Measurements from ENCODE around the gene GPC5.
"Not testable (repeated sequence)": the region's sequence is repeated elsewhere in the genome, so short reads cannot be mapped to it uniquely, and the experiment has no call there.

GPC5 gene

GRCh38 chr13:91649456-91649855 lies 251.0 kb downstream of the GPC5 start:
- DNase-seq (ENCODE audit: low read depth) = no peak

- no peak for DNase-seq (ENCODE audit: low read depth)
These were observed 254.2 kb downstream of the GPC5 start for GRCh38 chr13:91652404-91653301.

- DNase-seq (ENCODE audit: low read depth) = no peak
These were observed 257.3 kb downstream of the GPC5 start for GRCh38 chr13:91655731-91656130.

- no peak for DNase-seq (ENCODE audit: low read depth)
These were observed 258.9 kb downstream of the GPC5 start for GRCh38 chr13:91657283-91657682.

- DNase-seq (ENCODE audit: low read depth) = no peak
These were observed 261.0 kb downstream of the GPC5 start for GRCh38 chr13:91659256-91660075.

GRCh38 chr13:91660076-91660415 lies 261.6 kb downstream of the GPC5 start:
- no peak for DNase-seq (ENCODE audit: low read depth)

- no peak for DNase-seq (ENCODE audit: low read depth)
These were observed 263.5 kb downstream of the GPC5 start for GRCh38 chr13:91661692-91662490.

- DNase-seq (ENCODE audit: low read depth) = no peak
These were observed 265.6 kb downstream of the GPC5 start for GRCh38 chr13:91664039-91664438.

- no peak for DNase-seq (ENCODE audit: low read depth)
These were observed 269.1 kb downstream of the GPC5 start for GRCh38 chr13:91667486-91667885.

- no peak for DNase-seq (ENCODE audit: low read depth)
These were observed 270.6 kb downstream of the GPC5 start for GRCh38 chr13:91668866-91669495.

- not testable (repeated sequence) for DNase-seq (ENCODE audit: low read depth)
These were observed 275.9 kb downstream of the GPC5 start for GRCh38 chr13:91674347-91674746.

GRCh38 chr13:91684746-91685145 lies 286.3 kb downstream of the GPC5 start:
- no peak for DNase-seq (ENCODE audit: low read depth)

GRCh38 chr13:91690944-91691343 lies 292.5 kb downstream of the GPC5 start:
- DNase-seq (ENCODE audit: low read depth) = no peak

- no peak for DNase-seq (ENCODE audit: low read depth)
These were observed 295.0 kb downstream of the GPC5 start for GRCh38 chr13:91693466-91693865.

- DNase-seq (ENCODE audit: low read depth) = no peak
These were observed 299.9 kb downstream of the GPC5 start for GRCh38 chr13:91698308-91698707.

GRCh38 chr13:91698767-91699166 lies 300.3 kb downstream of the GPC5 start:
- no peak for DNase-seq (ENCODE audit: low read depth)

GRCh38 chr13:91699863-91700262 lies 301.4 kb downstream of the GPC5 start:
- no peak for DNase-seq (ENCODE audit: low read depth)

GRCh38 chr13:91701975-91702374 lies 303.6 kb downstream of the GPC5 start:
- DNase-seq (ENCODE audit: low read depth) = no peak

- no peak for DNase-seq (ENCODE audit: low read depth)
These were observed 304.0 kb downstream of the GPC5 start for GRCh38 chr13:91702411-91702810.

- no peak for DNase-seq (ENCODE audit: low read depth)
These were observed 306.0 kb downstream of the GPC5 start for GRCh38 chr13:91704398-91704797.

- DNase-seq (ENCODE audit: low read depth) = no peak
These were observed 310.1 kb downstream of the GPC5 start for GRCh38 chr13:91708558-91708957.

- no peak for DNase-seq (ENCODE audit: low read depth)
These were observed 310.8 kb downstream of the GPC5 start for GRCh38 chr13:91709180-91709579.
